GM21717 (cell line): ENCODE data around the gene CCDC15.
A peak's percentile ranks its signal among the peaks of the same experiment; 100 is the strongest.

Experiments
- ATAC-seq: cut with Tn5 transposase; IDR thresholded peaks from one replicate; pipeline ENCODE4 v1.9.1; 2021; ENCODE audit warnings: mild to moderate bottlenecking, moderate library complexity; ENCODE audit not compliant: unreplicated experiment

The CCDC15 gene

DNA sequence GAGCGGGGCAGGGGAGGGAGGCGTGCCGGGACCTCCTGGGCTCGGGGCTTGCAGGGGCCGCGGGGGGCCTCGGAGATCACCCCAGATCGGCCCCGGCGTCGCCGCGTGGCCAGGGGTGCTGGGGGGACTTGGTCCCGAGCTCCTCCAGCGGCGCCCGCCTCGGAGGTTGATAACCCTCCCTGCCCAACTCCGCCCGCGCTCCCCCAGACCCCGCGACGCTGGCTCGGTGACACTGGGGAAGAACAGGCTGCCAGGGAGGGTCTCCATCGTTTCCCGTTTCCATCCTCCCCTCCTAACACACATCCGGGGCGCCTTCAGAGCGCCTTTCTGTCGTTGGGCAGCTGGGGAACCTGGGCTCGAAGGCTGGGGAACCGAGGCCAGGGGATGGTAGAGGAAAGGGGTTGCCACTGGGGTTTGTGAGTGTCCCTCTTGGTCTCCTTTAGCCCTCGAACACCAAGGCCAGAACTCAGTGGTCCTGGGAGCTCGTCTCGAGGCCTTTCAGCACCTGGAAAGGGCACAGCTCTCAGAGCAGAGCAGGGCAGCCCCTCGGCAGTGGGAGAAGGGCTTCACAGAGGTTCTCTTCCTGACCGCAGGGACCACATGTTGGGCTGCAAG lies 109.5 kb downstream of the CCDC15 start:
- peak; percentile 35 for ATAC-seq

DNA sequence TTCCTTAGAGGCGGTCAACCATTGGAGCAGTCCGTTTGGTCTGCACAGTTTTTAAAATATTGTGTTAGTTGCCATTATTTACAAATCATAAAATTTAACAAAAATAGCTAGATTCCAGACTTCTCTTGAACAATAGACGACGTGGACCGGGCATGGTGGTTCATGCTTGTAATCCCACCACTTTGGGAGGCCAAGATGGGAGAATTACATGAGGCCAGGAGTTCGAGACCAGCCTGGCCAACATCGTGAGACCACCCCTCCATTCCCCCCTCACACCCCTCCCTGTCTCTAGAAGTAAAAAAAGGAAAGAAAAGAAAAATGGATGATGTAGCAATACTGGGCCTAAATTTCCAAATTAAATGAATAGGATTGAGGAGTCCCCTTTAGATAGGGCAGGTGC lies 110.1 kb downstream of the CCDC15 start:
- no peak for ATAC-seq

DNA sequence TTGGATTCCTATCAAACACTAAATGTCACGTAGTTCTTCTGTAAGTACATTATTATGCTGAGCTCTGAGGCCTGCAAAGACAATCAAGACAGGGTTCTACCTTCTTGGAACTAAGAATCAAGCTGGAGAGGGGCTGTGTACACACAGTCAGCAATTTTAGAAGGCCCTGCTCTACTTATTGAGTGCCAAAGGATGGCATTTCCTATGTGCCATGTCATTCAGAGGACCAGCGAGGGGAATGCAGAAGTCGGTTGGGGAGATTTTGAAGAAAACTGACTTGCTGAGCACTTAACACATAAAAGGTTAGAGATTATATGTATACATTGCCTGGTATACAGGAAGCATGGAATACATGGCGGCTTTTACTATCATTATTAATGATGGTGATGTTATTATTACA lies 114.4 kb downstream of the CCDC15 start:
- ATAC-seq, result no peak

DNA sequence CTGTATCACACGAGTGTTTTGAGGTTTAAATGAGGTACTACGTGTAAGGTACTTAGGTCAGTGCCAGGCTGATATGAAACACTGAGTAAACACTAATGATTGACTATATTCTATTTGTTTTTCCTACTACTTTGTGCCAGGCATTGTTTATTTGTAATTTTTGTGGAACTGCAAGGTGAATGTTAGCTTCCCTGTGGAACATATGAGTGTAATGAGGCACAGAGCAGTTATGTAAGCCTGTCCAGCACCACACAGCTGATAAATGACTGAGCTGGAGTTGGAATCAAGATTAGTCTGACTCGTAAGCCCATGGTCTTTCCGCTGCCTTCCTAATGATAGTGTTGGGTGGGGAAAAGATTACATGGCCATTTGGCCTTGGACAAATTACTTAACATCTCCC lies 115.0 kb downstream of the CCDC15 start:
- no peak for ATAC-seq

DNA sequence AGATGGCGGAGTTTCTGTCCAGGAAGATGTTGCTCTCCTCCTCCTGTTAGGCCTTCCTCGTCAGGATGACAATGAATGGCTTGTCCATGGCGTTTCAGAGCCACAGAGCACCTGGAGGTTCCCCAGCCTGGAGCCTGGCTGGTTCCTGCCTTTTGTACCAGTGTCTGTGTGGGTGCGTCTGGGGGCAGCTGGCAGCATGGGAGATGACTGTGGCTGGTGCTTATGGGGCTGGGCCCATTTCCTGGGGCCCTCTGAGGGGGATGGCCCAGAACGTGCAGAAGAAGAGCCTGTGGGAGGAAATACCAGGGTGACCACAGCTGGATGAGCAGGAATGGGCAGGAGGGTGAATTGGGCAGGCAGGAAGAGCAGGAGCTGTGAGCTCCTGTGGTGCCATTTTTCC lies 115.8 kb downstream of the CCDC15 start:
- ATAC-seq, result no peak

DNA sequence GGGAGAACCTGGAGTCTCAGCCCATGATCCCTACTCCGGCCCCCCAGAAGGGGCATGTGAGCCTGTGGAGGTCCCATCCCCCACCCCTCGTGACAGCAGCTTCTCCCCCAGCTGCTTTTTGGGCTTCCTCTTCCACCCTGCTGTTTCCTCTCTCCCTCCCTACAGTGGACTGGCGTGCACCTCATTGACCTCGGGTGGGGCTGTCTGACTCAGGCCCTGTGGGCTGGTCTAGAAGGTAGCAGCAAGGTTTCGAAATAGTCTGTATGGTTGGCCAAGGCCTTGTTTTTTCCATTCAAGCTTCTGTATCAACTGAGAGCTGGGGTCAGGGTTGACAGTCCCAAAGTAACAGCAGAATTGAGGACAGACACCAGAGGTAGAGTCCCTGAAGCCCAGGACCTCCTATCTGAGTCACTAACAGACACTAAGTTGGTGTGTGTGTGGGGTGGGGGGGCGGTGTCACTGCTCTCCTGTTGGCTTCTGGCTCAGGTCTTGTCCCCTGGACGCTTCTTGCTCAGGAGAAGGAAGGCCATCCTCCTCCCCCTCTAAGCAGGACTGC lies 116.8 kb downstream of the CCDC15 start:
- ATAC-seq, result peak; percentile 57

DNA sequence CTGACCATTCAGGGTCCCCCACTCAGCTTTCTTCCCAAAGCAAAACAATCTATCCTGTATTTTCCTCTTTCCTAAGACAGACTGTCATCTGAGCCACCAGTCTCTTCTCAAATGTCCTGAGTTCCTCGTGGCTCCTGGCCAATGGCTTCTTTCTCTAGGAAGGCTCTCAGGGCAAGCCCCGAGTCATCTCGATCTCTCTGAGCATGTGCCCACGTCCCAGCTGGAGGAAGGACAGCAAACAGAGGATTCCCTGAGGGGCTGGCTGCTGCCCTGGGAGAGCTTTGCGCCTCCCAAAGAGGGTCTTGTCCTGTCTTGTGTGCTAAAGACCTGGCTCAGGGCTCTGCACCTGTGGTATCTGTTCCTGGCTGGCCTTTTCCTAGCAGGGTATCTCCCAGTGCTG lies 117.4 kb downstream of the CCDC15 start:
- ATAC-seq, result no peak

DNA sequence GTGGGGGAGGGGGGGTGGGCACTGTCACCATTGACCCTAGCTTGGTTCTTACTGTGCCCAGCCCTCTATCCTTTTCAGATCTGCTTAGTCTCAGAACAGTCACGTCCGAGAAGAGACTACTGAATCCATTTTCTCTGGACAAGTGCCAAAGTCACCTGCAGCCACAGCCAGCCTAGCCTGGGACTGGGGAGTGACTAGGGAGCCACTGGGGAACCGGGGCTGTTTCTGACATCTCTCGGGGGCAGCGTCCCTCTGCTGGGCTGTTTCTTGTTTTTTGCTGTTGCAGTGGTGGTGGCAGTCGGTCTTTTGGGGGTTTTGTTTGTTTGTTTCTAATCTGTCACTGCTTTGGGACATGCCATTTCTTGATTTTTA lies 117.8 kb downstream of the CCDC15 start:
- ATAC-seq, result no peak

DNA sequence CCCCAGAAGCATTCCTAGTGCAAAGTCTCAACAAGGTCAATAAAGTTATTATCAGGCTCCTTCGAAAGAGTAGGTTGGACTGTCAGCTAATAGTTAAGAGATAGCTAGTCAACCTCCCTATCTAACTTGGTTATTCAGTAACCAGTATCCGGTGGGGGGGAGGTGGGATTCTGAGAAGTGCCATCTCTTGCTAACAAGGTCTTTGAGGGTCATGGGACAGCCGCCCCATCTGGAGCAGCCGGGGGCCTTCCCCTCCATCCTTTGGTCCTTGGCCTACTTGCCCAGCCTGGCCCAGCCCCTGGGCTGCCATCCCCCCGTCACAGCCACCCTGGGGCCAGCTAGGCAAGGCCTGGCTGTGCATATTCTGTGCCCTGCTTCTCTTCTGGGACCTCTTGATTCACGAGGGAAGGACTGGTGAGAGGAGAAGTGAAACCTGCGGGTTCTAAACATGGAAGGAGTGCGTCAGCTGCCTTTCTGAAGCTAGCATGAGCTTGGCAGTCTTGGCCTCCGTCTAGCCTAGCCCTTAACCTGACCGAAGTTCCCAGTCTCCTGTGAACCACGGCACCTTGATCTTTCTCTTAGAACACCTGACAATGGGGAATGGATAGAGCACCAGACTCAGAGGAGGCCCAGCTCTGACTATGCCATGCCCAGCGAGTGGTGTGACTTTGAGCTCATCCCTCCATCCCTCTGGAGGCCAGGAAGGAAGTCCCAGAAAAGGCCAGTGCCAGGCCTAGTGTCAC lies 118.4 kb downstream of the CCDC15 start:
- peak; percentile 90 for ATAC-seq

DNA sequence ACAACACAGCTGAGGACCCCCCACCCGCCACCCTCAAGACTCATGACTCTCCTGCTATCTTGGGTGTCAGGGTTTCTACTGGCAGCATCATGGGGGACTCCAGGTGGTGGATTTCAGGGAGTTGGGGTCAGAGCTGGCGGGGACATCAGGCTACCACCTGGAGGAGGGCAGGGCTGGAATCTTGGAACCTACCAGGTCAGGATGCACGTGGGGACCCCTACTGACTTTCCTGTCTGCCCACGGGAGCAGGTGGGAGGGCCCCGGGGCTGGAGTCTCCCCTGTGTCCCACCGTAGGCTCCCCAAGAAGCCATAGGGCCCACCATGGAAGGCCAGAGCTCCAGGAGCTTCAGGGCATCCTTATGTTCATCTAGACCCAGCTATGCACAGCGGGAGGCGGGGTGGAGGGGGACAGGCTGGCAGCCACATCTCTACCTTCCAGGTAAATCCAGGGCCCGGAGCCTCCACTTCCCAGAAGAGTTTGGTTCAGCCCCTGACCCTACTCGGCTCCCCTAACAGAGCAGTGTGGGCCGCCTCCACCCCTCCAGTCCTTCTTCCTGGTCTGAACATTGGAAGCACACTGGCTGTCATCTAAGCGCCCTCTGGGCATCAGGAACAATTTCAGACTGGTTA lies 119.1 kb downstream of the CCDC15 start:
- ATAC-seq, result no peak

DNA sequence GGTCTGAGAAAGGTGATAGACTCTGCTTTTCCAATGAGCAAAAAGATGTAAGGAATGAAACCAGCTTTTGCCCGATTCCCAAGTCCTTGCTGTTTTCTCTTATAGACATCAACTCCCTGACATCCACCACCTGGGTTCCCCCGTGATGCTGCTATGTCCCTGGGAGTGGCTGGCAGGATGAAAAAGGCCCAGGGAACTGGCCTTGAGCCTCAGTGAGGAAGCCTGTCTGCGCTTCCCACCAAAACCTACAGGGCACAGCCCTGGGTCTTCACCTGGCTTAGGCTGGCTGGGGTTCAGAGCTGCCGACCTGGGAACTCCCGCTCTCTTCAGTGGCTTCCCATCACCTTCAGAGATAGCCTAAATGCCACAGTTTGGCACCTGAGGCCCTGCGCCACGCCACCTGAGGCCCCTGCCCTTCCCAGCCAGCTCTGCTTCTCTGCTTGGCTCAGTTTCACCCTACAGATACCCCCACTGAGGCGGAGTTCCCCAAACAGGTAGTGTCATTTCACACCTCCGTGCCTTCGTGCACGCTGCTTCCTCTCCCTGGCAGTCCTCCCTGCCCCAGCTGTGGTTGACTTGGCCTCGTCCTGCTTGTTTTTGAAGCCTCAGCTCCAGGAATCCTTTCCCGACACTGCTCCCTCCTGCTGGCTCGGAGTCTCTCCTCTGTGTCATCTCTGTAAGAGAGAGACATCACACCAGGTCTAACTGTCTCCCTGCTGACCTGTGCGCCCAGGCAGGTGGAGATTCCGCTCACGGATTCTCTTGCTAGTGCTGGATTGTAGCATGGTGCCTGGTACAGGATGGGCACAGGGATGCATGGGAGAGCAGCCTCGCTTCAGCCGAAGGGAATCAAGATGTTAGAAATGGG lies 119.8 kb downstream of the CCDC15 start:
- ATAC-seq, result no peak

DNA sequence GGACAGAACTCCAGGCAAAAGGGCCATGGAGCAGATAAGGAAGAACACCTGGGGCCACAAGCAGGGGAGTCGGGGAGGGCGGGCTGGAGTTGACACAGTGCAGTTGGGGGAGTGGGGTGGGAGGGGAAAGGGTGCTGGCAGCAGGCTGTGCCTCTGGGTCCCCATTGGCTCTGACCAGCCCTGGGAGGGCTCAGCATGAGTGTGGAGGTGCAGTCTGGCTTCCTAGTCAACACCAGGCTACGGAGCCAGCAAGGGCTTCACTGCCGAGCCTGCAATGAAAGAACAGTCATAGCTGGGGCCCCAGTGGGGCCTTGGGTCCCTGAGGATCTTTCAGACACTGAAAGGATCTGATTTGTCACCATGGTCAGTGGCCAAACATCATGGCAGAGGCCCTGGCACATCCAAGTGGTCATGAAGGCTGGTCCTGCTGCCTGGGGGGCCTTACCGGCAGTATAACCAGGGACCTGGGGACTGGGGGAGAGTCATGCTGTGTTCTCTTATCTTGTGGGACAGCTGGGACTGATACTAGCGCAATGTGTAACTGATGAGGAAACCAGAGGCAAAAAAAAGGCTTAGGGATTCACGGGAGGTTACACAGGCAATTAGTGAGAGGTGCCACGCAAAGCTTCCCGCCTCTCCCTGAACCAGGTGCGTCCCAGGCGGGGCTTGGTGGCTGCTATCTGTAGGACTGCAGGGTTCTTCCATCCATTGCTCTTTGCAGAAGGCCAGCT lies 120.7 kb downstream of the CCDC15 start:
- no peak for ATAC-seq

DNA sequence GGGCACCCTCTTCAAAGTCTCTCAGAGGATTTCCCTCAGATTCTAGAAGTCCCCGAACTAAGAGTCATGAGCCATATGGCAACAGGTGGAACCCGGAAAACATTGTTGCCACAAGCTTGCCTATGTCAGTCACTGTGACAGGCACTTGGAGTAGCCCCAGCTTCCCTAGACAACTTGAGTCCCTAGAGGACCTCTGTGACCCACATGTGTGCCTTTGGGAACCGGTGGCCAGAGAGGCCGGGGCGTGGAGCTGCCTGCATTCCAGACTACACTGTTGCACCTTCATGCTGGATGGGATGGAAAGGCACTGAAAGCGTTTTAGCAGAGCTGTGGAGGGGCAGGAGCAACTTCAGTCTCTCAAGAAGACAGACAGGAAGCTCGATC lies 121.2 kb downstream of the CCDC15 start:
- ATAC-seq, result no peak

DNA sequence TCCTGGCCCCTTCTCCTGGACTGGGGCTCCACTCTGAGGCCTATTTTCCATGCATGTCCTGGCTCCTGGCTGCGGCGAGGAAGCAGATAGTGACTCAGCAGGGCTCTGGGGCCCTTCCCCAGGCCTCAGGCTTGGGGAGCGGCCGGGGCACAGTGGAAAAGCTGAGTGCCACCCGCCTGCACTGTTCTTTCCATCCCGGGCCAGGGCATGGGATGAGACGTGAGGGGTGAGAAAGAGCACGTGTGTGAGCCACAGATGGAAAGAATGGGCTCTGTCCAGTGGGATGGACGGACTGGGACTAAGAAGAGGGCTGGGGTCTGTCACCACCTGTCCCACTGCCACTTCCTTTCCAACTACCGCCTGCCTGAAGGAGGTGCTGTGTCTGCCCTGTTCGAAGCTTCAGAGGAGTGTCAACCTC lies 121.9 kb downstream of the CCDC15 start:
- ATAC-seq, result no peak

DNA sequence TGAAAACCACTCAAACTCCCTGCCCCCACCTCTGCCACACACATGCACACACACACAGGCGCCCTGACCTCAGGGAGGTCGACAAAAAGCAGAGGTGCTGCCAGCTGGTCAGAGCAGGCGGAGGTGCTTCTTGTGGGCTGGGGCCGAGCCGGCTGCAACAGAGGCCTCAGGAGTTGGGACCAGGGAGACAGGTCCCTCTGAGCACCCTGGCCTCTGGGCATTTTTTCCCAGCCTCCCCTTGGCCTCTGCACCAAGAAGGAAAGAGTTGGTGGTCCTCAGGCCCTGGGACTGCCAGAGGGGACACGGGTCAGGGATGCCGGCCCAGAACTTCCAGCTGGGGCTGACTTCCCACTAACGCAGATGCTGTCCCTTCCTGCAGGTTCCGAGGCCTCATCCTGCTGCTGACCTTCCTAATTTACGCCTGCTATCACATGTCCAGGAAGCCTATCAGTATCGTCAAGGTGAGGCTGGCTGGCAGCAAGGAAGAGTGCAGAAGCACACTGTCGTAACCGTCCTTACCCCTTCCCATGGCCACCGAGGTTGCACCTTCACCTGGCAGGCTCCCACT lies 122.5 kb downstream of the CCDC15 start:
- ATAC-seq, result no peak

DNA sequence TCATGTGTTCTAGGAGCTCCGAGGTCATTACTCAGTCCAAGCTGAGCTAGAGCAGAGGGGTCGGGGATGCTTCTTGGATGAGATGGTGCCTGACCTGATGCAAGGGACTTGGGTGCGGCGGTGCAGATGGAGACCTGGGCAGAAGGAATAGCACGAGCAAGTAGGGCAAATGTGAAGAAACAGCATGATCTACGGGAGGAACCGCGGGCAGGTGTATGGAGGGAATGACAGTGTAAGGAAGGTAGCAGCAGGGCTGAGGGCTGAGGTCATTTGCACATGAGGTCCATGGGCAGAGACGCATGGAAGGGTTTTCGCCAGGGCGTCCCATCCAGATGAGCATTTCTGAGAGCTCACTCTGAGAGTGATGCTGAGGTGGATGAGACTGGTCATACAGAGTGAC lies 124.0 kb downstream of the CCDC15 start:
- no peak for ATAC-seq

DNA sequence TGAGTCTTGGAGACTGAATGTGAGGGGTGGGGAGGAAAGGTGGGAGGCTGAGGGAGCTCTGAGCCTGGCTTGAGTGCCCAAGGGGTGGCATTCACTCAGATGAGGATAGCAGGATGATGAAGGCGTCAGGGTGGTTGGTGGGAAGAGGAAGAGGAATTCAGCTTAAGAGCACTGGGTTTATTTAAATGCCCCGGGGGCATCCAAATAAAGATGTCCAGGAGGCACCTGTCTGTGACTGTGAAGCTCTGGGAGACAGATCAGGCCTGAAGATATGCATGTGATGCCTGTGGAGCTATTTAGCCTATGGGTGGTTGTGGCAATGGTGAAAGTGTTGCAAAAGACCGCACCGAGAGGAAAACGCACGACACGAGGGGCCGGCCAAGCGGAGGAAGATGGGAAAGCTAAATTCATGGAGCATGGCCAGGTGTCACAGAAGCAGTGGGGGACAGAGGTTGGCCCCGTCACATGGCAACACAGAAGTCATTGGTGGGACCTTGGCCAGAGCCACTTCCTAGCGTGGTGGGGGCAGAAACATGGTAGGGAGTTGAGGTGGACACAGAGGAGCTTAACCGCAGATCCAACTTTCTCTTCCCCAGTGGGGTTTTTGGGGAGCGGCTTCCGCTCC lies 124.6 kb downstream of the CCDC15 start:
- ATAC-seq, result no peak

DNA sequence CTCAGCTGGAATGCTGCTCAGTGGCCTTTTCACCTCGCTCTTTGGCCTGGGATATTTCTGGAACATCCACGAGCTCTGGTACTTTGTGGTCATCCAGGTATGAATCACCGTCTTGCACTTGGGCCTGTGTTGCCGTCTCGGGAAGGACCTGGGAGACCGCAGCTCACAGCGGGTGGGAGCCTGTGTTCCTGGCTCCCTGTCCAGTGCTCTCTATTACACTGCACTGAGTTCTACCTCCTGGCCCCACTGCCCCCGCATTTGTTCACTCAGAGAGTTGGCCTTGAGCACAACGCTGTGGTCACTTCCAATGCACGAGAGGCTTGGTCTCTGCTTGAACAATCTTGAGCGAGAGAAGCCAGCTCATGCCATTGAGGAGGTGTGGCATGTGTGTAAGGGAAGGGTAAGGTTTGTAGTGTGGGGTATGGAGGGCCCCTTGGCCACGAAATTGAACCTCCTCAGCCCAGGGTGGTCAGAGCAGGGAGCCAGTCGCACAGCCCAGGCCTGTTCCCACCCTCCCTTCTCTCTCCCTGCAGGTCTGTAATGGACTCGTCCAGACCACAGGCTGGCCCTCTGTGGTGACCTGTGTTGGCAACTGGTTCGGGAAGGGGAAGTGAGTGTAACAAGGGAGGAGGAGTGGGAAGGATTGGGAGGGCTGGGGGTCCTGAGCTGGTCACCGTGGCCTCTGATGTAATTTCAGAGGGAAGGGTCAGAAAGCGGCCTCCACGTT lies 125.3 kb downstream of the CCDC15 start:
- no peak for ATAC-seq

DNA sequence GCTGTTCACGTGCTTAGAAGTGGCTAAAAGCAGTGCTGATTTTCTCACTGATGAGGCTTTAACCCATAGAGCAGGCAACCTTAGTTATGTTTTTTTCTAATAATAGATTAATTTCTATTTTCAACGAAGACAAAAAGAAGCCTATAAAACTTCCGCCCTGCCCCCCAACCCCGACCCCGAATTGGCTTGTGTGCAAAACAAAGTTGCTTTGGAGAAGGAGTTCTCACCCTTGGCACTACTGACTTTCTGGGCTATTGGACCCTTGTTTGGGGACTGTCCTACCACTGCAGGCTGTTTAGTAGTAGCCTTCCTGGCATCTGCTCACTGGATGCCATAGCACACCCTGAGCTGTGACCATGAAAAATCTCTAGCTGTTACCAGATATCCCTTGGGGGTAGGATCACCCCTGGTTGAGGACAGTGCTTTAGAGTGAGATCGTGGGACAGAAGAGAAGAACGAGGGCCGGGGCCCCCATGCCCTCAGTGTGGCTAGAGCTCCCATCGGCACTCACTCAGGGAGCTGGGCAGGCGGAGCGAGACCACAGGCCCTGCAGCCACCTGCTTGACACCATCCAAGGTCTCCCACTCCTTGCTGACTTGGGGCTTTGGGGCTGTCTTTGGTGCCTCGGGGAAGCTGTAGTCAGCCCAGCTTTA lies 126.0 kb downstream of the CCDC15 start:
- ATAC-seq, result no peak
